Sigmoid colon (tissue), 7 donors: ENCODE data around the gene COX10. TPM values are rescaled to one million over a fixed set of nuclear protein-coding genes. Genes with fewer than 3 reads are reported as not detected.
"Not testable (repeated sequence)": the region's sequence is repeated elsewhere in the genome, so short reads cannot be mapped to it uniquely, and the experiment has no call there.

Source experiments
- DNase-seq: peaks from one replicate; pipeline ENCODE4 v3.0.0-alpha.2; 2019
- H3K27ac ChIP-seq, 4 donors: fragments of 200-600 bp; sonication (generic); one replicate each; pipeline ENCODE4 v1.5.1; 2016 to 2019; ENCODE audit warnings: mild to moderate bottlenecking in 1 of 4
- H3K27me3 ChIP-seq, 3 donors: fragments of 200-600 bp; sonication (generic); one replicate each; pipeline ENCODE4 v1.5.1; 2019; ENCODE audit warnings: mild to moderate bottlenecking in 1 of 3
- H3K36me3 ChIP-seq, 4 donors: fragments of 200-600 bp; sonication (generic); one replicate each; pipeline ENCODE4 v1.5.1; 2016 to 2019
- H3K4me1 ChIP-seq, 4 donors: fragments of 200-600 bp; sonication (generic); one replicate each; pipeline ENCODE4 v1.5.1; 2017 to 2019
- H3K4me3 ChIP-seq, 4 donors: fragments of 200-600 bp; sonication (generic); one replicate each; pipeline ENCODE4 v1.5.1; 2017 to 2019; ENCODE audit warnings: mild to moderate bottlenecking in 2 of 4, moderate library complexity in 1 of 4
- H3K9me3 ChIP-seq, 4 donors: fragments of 200-600 bp in 3 of 4; sonication (generic) in 3 of 4; one replicate each; pipeline versions ENCODE4 v1.5.1 to v1.6.1; 2013 to 2019
- EP300 ChIP-seq, 4 donors: sonication (generic); formaldehyde crosslinking; IDR thresholded peaks; one replicate each; pipeline ENCODE4 v1.6.1; 2017; ENCODE audit warnings: antibody characterized with exemption in 4 of 4
- POLR2A ChIP-seq, 2 donors: fragments of 450-650 bp; IDR thresholded peaks; one replicate each; pipeline ENCODE4 v1.6.1; 2016; ENCODE audit warnings: antibody characterized with exemption in 2 of 2, mild to moderate bottlenecking in 2 of 2, moderate library complexity in 2 of 2
- POLR2AphosphoS5 ChIP-seq, 4 donors: sonication (generic); formaldehyde crosslinking; IDR thresholded peaks; one replicate each; pipeline ENCODE4 v1.6.1; 2017; ENCODE audit warnings: antibody characterized with exemption in 4 of 4
- WGBS, 2 donors: extraction: QIAGEN DNeasy Blood & Tissue Kit; methylation state at CpG; one replicate each; pipeline ENCODE4 v1.1.7; 2013; 5-methylcytosine and 5-hydroxymethylcytosine counted together
- intact Hi-C: fragments of 100-400 bp; cut with DNase I; formaldehyde crosslinking; loops from one replicate; pipeline ENCODE4 v1.15.1; 2023
- polyA plus RNA-seq, 3 donors: library from polyadenylated mRNA; stranded (reverse); fragments of 200-250 nt; gene quantifications; one replicate each; pipeline ENCODE4 v1.2.3, GENCODE V29; 2013
- total RNA-seq, 4 donors: library from RNA; depleted of rRNA; stranded (reverse); fragments of >200 nt; gene quantifications; one replicate each; pipeline ENCODE4 v1.1.0, GENCODE V29; 2016
- TF ChIP-seq, protein P1 (sequence below), 4 experiments: fragments of 450-650 bp in 3 of 4; fragments of 200-600 bp in 1 of 4; IDR thresholded peaks; one replicate each; pipeline ENCODE4 v1.5.1; 2016 to 2019; ENCODE audit warnings: antibody characterized with exemption in 4 of 4, mild to moderate bottlenecking in 3 of 4, moderate library complexity in 2 of 4
- donor health status: healthy with polysubstance abuse.
- donor health status: Bipolar disorder and iron deficiency.
- donor health status: healthy.

The COX10 gene
- total and polyA plus RNA-seq, 7 donors: 14.4 to 23.9 (median 17.3) TPM

DNA sequence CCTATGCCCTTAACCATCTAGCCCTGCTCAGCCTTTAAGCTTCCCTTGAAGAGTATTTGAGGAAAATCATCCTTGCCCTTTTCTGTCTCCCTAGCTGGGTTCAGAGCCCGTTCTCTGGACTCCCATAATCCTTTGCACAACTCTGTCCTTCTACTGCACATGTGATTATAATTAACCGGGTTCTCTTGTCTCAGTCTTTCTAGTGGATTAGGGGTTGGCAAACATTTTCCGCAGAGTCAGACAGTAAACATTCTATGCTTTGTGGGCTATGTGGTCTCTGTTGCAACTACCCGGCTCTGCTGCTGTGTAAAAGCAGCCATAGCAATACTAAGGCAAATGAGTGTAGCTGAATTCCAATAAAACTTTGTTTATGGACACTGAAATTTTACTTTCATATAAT is 87.4 kb downstream of the COX10 start:
- no peaks in the 10 kb centered on the region for H3K27me3 ChIP-seq
- H3K4me3 ChIP-seq: no peak overlapping the region
- intact Hi-C loops: no loop called here
- DNase-seq: no peak
- H3K27ac ChIP-seq: no peak overlapping the region
- H3K9me3 ChIP-seq: no peaks in the 10 kb centered on the region
- peaks cover 0 to 11% (median 0%) of the 10 kb centered on the region in 4 donors for H3K36me3 ChIP-seq
- peaks cover 0 to 15% (median 11%) of the 10 kb centered on the region in 4 donors for H3K4me1 ChIP-seq
- TF ChIP-seq POLR2A (IDR thresholded peaks at IDR 0.05) (no peak), POLR2AphosphoS5 (IDR thresholded peaks at IDR 0.05) (no peak), EP300 (IDR thresholded peaks at IDR 0.05) (no peak)
- TF ChIP-seq, protein P1, sequence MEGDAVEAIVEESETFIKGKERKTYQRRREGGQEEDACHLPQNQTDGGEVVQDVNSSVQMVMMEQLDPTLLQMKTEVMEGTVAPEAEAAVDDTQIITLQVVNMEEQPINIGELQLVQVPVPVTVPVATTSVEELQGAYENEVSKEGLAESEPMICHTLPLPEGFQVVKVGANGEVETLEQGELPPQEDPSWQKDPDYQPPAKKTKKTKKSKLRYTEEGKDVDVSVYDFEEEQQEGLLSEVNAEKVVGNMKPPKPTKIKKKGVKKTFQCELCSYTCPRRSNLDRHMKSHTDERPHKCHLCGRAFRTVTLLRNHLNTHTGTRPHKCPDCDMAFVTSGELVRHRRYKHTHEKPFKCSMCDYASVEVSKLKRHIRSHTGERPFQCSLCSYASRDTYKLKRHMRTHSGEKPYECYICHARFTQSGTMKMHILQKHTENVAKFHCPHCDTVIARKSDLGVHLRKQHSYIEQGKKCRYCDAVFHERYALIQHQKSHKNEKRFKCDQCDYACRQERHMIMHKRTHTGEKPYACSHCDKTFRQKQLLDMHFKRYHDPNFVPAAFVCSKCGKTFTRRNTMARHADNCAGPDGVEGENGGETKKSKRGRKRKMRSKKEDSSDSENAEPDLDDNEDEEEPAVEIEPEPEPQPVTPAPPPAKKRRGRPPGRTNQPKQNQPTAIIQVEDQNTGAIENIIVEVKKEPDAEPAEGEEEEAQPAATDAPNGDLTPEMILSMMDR (IDR thresholded peaks at IDR 0.05): no peak
- 38 to 87% methylated on average over 4 of the region's 4 CpGs for WGBS, 2 donors

DNA sequence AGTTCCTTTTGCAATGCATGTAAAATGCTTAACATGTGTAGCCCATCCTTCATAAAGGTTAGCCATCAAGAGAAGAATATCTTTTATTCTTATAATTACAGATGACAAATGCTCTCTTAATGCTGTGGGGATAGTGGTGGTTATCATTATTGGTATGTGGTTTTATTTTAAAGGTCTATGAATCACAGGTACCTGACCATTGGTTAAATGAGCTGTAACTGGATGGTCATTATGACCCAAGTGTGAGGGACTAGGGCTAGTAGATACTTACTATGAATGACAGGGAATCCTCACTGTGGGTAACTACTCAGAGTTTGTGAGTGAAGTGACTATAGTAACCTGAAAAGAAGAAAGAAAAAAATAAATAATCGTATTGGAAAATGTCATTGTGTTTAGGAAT is 88.5 kb downstream of the COX10 start:
- Histone ChIP-seq H3K27ac (no peak overlapping the region), H3K4me1 (peaks cover 0 to 6% (median 3%) of the 10 kb centered on the region in 4 donors), H3K27me3 (no peaks in the 10 kb centered on the region), H3K36me3 (peaks cover 0 to 13% (median 0%) of the 10 kb centered on the region in 4 donors), H3K9me3 (no peaks in the 10 kb centered on the region), H3K4me3 (no peak overlapping the region)
- 88 to 92% methylated on average over 1 of the region's 1 CpG for WGBS, 2 donors
- no peak for DNase-seq
- intact Hi-C loops: no loop called here
- TF ChIP-seq POLR2A (IDR thresholded peaks at IDR 0.05): no peak
- TF ChIP-seq, protein P1 (IDR thresholded peaks at IDR 0.05): no peak
- no peak for TF ChIP-seq POLR2AphosphoS5 (IDR thresholded peaks at IDR 0.05)
- TF ChIP-seq EP300 (IDR thresholded peaks at IDR 0.05): no peak

DNA sequence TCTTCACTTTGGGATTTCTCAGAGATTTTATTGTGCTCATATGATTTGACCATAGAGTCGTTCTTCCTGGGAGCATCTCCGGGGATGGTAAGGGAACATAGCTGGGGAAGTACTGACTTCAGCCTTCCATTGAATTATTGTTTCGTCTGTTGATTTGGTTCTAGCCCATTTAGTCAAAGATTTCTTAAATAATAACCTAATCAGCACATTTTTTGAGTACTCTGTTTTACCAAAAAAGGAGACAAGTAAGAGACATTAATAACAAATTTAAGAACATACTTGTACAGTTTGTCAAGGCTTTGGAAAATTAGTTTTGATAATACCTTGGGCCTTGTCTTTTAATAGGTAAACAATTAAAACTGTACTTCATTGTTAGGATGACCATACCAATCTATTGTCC is 89.4 kb downstream of the COX10 start:
- intact Hi-C loops: no loop called here
- TF ChIP-seq POLR2AphosphoS5 (IDR thresholded peaks at IDR 0.05) (no peak), POLR2A (IDR thresholded peaks at IDR 0.05) (no peak), EP300 (IDR thresholded peaks at IDR 0.05) (no peak)
- TF ChIP-seq, protein P1 (IDR thresholded peaks at IDR 0.05): no peak
- no peaks in the 10 kb centered on the region for H3K27me3 ChIP-seq
- DNase-seq: no peak
- H3K4me3 ChIP-seq: no peak overlapping the region
- no peak overlapping the region for H3K27ac ChIP-seq
- 79 to 94% methylated on average over 3 of the region's 3 CpGs for WGBS, 2 donors
- H3K4me1 ChIP-seq: no peaks in the 10 kb centered on the region
- peaks cover 0 to 13% (median 0%) of the 10 kb centered on the region in 4 donors for H3K36me3 ChIP-seq
- H3K9me3 ChIP-seq: no peaks in the 10 kb centered on the region

DNA sequence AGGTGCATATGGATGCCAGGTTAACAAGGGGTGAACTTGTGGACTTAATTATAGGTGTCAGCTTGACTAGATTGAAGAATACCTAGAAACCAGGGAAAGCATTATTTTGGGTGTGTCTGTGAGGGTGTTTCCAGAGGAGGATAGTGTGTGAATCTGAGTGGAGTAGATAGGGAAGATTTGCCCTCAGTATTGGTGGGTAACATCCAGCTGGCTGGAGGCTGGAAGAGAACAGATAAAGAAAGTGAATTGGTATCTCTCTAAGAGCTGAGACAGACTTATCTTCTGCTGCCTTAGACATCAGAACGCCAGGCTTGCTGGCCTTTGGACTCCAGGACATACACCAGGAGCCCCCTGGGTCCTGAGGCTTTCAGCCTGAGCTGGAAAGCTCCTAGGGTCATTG is 92.1 kb downstream of the COX10 start:
- H3K4me3 ChIP-seq: no peak overlapping the region
- WGBS, 2 donors: 82 to 91% methylated on average over 1 of the region's 1 CpG

DNA sequence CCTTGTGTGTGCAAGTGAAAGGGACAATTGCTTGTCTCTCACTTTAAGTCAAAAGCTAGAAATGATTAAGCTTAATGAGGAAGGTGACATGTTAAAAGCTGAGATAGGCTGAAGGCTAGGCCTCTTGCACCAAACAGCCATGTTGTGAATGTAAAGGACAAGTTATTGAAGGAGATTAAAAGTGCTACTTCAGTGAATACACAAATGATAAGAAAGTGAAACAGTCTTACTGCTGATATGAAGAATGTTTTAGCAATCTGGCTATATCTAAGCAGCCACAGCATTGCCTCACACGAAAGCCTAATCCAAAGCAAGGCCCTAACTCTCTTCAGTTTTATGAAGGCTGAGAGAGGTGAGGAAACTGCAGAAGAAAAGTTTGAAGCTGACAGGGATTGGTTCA is 96.3 kb downstream of the COX10 start:
- Histone ChIP-seq H3K36me3 (peaks cover 0 to 12% (median 0%) of the 10 kb centered on the region in 4 donors), H3K27me3 (no peaks in the 10 kb centered on the region), H3K4me1 (no peaks in the 10 kb centered on the region), H3K27ac (no peak overlapping the region), H3K4me3 (no peak overlapping the region), H3K9me3 (peaks cover 0 to 5% (median 2%) of the 10 kb centered on the region in 4 donors)
- 89 to 90% methylated on average over 1 of the region's 1 CpG for WGBS, 2 donors
- TF ChIP-seq, protein P1 (IDR thresholded peaks at IDR 0.05): no peak
- TF ChIP-seq POLR2AphosphoS5 (IDR thresholded peaks at IDR 0.05) (no peak), EP300 (IDR thresholded peaks at IDR 0.05) (no peak), POLR2A (IDR thresholded peaks at IDR 0.05) (no peak)
- intact Hi-C loops: no loop called here
- no peak for DNase-seq

More for the DNA sequence above, 92.1 kb downstream of the COX10 start:
- TF ChIP-seq POLR2A (IDR thresholded peaks at IDR 0.05) (no peak), POLR2AphosphoS5 (IDR thresholded peaks at IDR 0.05) (no peak)
- DNase-seq: no peak
- Histone ChIP-seq H3K4me1 (no peaks in the 10 kb centered on the region), H3K36me3 (peaks cover 0 to 13% (median 0%) of the 10 kb centered on the region in 4 donors), H3K9me3 (no peaks in the 10 kb centered on the region), H3K27ac (no peak overlapping the region), H3K27me3 (no peaks in the 10 kb centered on the region)
- intact Hi-C loops: no loop called here

DNA sequence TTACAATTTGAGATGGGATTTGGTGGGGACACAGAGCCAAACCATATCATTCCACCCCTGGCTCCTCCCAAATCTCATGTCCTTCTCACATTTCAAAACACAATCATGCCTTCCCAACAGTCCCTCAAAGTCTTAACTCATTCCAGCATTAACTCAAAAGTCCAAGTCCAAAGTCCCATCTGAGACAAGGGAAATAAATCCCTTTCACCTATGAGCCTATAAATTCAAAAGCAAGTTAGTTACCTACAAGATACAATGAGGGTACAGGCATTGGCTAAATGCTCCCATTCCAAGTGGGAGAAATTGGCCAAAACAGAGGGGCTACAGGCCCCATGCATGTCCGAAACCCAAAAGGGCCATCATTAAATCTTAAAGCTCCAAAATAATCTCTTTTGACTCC is 98.5 kb downstream of the COX10 start:
- intact Hi-C loops: not testable (repeated sequence)

More for the DNA sequence above, 98.5 kb downstream of the COX10 start:
- not testable (repeated sequence) for H3K27ac ChIP-seq, H3K4me1 ChIP-seq, H3K27me3 ChIP-seq, H3K4me3 ChIP-seq, H3K9me3 ChIP-seq, DNase-seq, H3K36me3 ChIP-seq
- 96 to 98% methylated on average over 1 of the region's 1 CpG for WGBS, 2 donors
